NB4 (cell line): Measurements from ENCODE around the gene TOMM6.

ENCODE experiments used
- DNase-seq: peaks from one replicate; pipeline ENCODE4 v3.0.0; 2010; ENCODE audit warnings: low read depth
- H3K4me3 ChIP-seq: one replicate; pipeline ENCODE4 v1.5.1; 2011; ENCODE audit warnings: mild to moderate bottlenecking, low read depth, low read length, moderate library complexity
- CTCF ChIP-seq: IDR thresholded peaks from one replicate; pipeline ENCODE4 v1.5.1; 2012; ENCODE audit warnings: low read depth, low read length
- MAX ChIP-seq: IDR thresholded peaks from 2 replicates; pipeline ENCODE4 v1.6.1; 2011; ENCODE audit warnings: low read depth, low read length
- MYC ChIP-seq: IDR thresholded peaks from 2 replicates; pipeline ENCODE4 v1.6.1; 2011; ENCODE audit warnings: low read depth, low read length
- POLR2A ChIP-seq: IDR thresholded peaks from 2 replicates; pipeline ENCODE4 v1.6.1; 2011; ENCODE audit warnings: mild to moderate bottlenecking; ENCODE audit not compliant: insufficient read length; ENCODE audit errors: extremely low read depth

TOMM6 gene

GRCh38 chr6:41786451-41787218 lies 859 bp upstream of the TOMM6 start:
- DNase-seq, result peak; percentile 89
- peak overlapping the region; percentile 91 for H3K4me3 ChIP-seq
- TF ChIP-seq POLR2A (peak; percentile 35), MAX (no peak; the same call in 1 of the 2 replicates), CTCF (peak; percentile 46)

- no peak for DNase-seq
- TF ChIP-seq POLR2A (no peak), MYC (no peak), MAX (no peak), CTCF (no peak)
- H3K4me3 ChIP-seq, result peak overlapping the region; percentile 41
These were observed 1.9 kb downstream of the TOMM6 start for GRCh38 chr6:41789390-41789724.

- TF ChIP-seq MAX, result no peak
- no peak for TF ChIP-seq POLR2A
- TF ChIP-seq CTCF, result no peak
- no peak for TF ChIP-seq MYC
- DNase-seq, result no peak
- H3K4me3 ChIP-seq, result peak overlapping the region; percentile 12
These were observed 2.6 kb downstream of the TOMM6 start for GRCh38 chr6:41790045-41790444.

- TF ChIP-seq MYC, result no peak
- no peak for TF ChIP-seq POLR2A
- no peak for TF ChIP-seq MAX
- no peak for TF ChIP-seq CTCF
- no peak overlapping the region for H3K4me3 ChIP-seq
- no peak for DNase-seq
These were observed 3.8 kb downstream of the TOMM6 start for GRCh38 chr6:41791305-41791704.

- TF ChIP-seq POLR2A, result no peak
- no peak for TF ChIP-seq MYC
- no peak for TF ChIP-seq CTCF
- no peak for TF ChIP-seq MAX
- no peak overlapping the region for H3K4me3 ChIP-seq
- no peak for DNase-seq
These were observed 4.5 kb downstream of the TOMM6 start for GRCh38 chr6:41791984-41792383.
